Ishikawa (cell line): ENCODE results near the gene TMCC1.

Experiments used
- CEBPB ChIP-seq: IDR thresholded peaks from 2 replicates; pipeline ENCODE4 v1.6.1; 2012
- EP300 ChIP-seq: IDR thresholded peaks from 2 replicates; pipeline ENCODE4 v1.6.1; 2012; ENCODE audit warnings: borderline replicate concordance
- NFIC ChIP-seq: IDR thresholded peaks from 2 replicates; pipeline ENCODE4 v1.6.1; 2012
- RAD21 ChIP-seq: IDR thresholded peaks from 2 replicates; pipeline ENCODE4 v1.6.1; 2012; ENCODE audit warnings: low read depth
- TAF1 ChIP-seq: IDR thresholded peaks from 2 replicates; pipeline ENCODE4 v1.6.1; 2012; ENCODE audit warnings: low read depth, mild to moderate bottlenecking
- TEAD4 ChIP-seq: IDR thresholded peaks from 2 replicates; pipeline ENCODE4 v1.6.1; 2012
- YY1 ChIP-seq: IDR thresholded peaks from 2 replicates; pipeline ENCODE4 v1.6.1; 2012; ENCODE audit warnings: low read depth
- ZBTB7A ChIP-seq: IDR thresholded peaks from 2 replicates; pipeline ENCODE4 v1.6.1; 2012; ENCODE audit warnings: low read depth
- TF ChIP-seq, protein P1 (sequence below): IDR thresholded peaks from 2 replicates; pipeline ENCODE4 v1.6.1; 2012; ENCODE audit warnings: low read depth, mild to moderate bottlenecking

DNA sequence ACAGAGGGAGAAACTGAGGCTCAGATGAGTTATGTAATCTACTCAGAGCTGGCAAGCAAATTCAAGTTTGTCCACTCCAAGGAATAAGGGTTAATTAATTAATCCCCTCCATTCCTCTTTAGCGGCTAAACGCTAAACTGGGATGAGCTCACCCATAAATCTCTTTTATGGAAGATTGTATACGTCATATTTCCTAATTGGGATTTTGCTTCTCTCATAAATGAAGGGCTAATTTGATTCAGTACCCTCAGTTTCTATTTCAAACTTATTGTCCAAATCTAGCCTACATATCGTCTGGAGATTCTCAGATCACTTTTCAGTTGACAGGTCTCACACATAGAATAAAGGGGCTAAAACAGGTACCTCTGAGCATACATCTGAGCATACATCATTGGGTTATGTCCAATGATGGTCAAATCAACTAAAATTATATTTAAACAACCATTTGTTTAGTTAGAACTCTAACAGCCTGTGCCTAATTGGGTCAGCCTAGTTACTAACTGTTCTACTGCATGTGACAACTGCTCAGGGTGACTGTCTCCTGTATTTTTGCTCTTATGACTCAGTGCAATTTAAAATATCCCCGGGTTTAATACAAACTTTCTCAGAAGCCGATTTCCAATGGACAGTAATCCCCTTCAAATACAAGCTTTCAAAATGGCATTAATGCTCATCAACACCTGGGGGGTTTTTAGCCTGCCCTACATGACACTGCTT is 229.4 kb downstream of the TMCC1 start:
- TF ChIP-seq TEAD4 (no peak), YY1 (no peak), CEBPB (no peak), TAF1 (no peak), RAD21 (no peak), EP300 (no peak), ZBTB7A (no peak), NFIC (no peak)
- TF ChIP-seq, protein P1, sequence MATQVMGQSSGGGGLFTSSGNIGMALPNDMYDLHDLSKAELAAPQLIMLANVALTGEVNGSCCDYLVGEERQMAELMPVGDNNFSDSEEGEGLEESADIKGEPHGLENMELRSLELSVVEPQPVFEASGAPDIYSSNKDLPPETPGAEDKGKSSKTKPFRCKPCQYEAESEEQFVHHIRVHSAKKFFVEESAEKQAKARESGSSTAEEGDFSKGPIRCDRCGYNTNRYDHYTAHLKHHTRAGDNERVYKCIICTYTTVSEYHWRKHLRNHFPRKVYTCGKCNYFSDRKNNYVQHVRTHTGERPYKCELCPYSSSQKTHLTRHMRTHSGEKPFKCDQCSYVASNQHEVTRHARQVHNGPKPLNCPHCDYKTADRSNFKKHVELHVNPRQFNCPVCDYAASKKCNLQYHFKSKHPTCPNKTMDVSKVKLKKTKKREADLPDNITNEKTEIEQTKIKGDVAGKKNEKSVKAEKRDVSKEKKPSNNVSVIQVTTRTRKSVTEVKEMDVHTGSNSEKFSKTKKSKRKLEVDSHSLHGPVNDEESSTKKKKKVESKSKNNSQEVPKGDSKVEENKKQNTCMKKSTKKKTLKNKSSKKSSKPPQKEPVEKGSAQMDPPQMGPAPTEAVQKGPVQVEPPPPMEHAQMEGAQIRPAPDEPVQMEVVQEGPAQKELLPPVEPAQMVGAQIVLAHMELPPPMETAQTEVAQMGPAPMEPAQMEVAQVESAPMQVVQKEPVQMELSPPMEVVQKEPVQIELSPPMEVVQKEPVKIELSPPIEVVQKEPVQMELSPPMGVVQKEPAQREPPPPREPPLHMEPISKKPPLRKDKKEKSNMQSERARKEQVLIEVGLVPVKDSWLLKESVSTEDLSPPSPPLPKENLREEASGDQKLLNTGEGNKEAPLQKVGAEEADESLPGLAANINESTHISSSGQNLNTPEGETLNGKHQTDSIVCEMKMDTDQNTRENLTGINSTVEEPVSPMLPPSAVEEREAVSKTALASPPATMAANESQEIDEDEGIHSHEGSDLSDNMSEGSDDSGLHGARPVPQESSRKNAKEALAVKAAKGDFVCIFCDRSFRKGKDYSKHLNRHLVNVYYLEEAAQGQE, result no peak
